Stimulated activated CD8-positive, alpha-beta memory T cell treated with anti-CD3 and anti-CD28 coated beads, Interleukin-4, amount 100 ng/mL, for 48 hours (primary cell): Measurements from ENCODE around the gene TNNI2.

Experiments used
- DNase-seq: peaks from one replicate; pipeline ENCODE4 v3.0.0-alpha.2; 2020

The TNNI2 gene

GRCh38 chr11:1889941-1890855, 51.4 kb downstream of the TNNI2 start:
- DNase-seq, result peak; percentile 52
